Endothelial cell (in vitro differentiated cells): ENCODE measurements around the gene SRC. TPM values are rescaled to one million over a fixed set of nuclear protein-coding genes. Genes with fewer than 3 reads are reported as not detected.
A peak's percentile ranks its signal among the peaks of the same experiment; 100 is the strongest.

Experiments
- DNase-seq: peaks from one replicate; pipeline ENCODE4 v3.0.0; 2021; ENCODE audit warnings: low spot score
- H3K27ac Mint-ChIP-seq: one replicate; pipeline ENCODE4 v1.8.0; 2021; ENCODE audit warnings: mixed read lengths, inconsistent platforms; ENCODE audit not compliant: unreplicated experiment
- H3K27me3 Mint-ChIP-seq: one replicate; pipeline ENCODE4 v1.8.0; 2021; ENCODE audit warnings: mild to moderate bottlenecking, moderate library complexity, mixed read lengths, inconsistent platforms; ENCODE audit not compliant: unreplicated experiment
- H3K36me3 Mint-ChIP-seq: one replicate; pipeline ENCODE4 v1.8.0; 2021; ENCODE audit warnings: mild to moderate bottlenecking, low read depth, mixed read lengths, inconsistent platforms; ENCODE audit not compliant: unreplicated experiment
- H3K4me1 Mint-ChIP-seq: one replicate; pipeline ENCODE4 v1.8.0; 2021; ENCODE audit warnings: mild to moderate bottlenecking, mixed read lengths, inconsistent platforms; ENCODE audit not compliant: unreplicated experiment
- H3K4me3 Mint-ChIP-seq: one replicate; pipeline ENCODE4 v1.8.0; 2021; ENCODE audit warnings: mild to moderate bottlenecking, mixed read lengths, inconsistent platforms; ENCODE audit not compliant: unreplicated experiment
- H3K9me3 Mint-ChIP-seq: one replicate; pipeline ENCODE4 v1.8.0; 2021; ENCODE audit warnings: mixed read lengths, inconsistent platforms; ENCODE audit not compliant: unreplicated experiment
- total RNA-seq: library from RNA; stranded (reverse); fragmentation: NEBNext Ultra II Directional; extraction: Animal tissue kit (Norgen Biotek cat#: 25700); gene quantifications from one replicate; pipeline ENCODE4 v1.2.1, GENCODE V29; 2021; ENCODE audit not compliant: unreplicated experiment
- TF ChIP-seq, protein P1 (sequence below): fragments of 200-600 bp; sonication (generic); IDR thresholded peaks from one replicate; pipeline ENCODE4 v1.5.0; 2021; ENCODE audit warnings: antibody characterized with exemption; ENCODE audit not compliant: unreplicated experiment

SRC gene
- total RNA-seq, 1 donor from 2014 or later, result 60.8 TPM

GRCh38 chr20:37417617-37418467 lies 71.9 kb downstream of the SRC start:
- peaks cover 61% of the 10 kb centered on the region for H3K4me1 Mint-ChIP-seq
- DNase-seq, result no peak
- TF ChIP-seq, protein P1, sequence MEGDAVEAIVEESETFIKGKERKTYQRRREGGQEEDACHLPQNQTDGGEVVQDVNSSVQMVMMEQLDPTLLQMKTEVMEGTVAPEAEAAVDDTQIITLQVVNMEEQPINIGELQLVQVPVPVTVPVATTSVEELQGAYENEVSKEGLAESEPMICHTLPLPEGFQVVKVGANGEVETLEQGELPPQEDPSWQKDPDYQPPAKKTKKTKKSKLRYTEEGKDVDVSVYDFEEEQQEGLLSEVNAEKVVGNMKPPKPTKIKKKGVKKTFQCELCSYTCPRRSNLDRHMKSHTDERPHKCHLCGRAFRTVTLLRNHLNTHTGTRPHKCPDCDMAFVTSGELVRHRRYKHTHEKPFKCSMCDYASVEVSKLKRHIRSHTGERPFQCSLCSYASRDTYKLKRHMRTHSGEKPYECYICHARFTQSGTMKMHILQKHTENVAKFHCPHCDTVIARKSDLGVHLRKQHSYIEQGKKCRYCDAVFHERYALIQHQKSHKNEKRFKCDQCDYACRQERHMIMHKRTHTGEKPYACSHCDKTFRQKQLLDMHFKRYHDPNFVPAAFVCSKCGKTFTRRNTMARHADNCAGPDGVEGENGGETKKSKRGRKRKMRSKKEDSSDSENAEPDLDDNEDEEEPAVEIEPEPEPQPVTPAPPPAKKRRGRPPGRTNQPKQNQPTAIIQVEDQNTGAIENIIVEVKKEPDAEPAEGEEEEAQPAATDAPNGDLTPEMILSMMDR, result no peak

GRCh38 chr20:37418591-37419109 lies 72.7 kb downstream of the SRC start:
- Mint-ChIP-seq H3K36me3 (peaks cover 14% of the 10 kb centered on the region), H3K4me1 (peaks cover 64% of the 10 kb centered on the region)

More at GRCh38 chr20:37417617-37418467, 71.9 kb downstream of the SRC start:
- Mint-ChIP-seq H3K27me3 (peaks cover 33% of the 10 kb centered on the region), H3K9me3 (no peaks in the 10 kb centered on the region), H3K27ac (no peak overlapping the region), H3K4me3 (no peak overlapping the region), H3K36me3 (peaks cover 14% of the 10 kb centered on the region)

DNA sequence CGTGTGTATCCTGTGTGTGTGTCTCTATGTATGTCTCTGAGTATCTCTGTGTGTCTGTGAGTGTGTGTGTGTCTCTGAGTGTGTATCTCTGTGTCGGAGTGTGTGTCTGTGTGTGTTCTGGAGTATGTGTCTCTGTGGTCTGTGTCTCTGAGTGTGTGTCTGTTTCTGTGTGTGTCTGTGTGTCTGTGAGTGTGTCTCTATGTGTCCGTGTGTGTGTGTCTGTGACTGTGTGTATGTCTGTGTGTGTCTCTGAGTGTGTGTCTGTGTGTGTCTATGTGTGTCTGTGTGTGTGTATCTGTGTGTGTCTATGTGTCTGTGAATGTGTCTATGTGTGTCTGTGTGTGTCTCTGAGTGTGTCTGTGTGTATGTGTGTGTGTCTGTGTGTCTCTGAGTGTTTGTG lies 73.4 kb downstream of the SRC start:
- Mint-ChIP-seq H3K27me3 (peaks cover 30% of the 10 kb centered on the region), H3K4me3 (no peak overlapping the region), H3K36me3 (peaks cover 14% of the 10 kb centered on the region), H3K27ac (no peak overlapping the region), H3K9me3 (no peaks in the 10 kb centered on the region), H3K4me1 (peaks cover 64% of the 10 kb centered on the region)
- DNase-seq, result no peak
- TF ChIP-seq, protein P1, result no peak

More at GRCh38 chr20:37418591-37419109, 72.7 kb downstream of the SRC start:
- peaks cover 32% of the 10 kb centered on the region for H3K27me3 Mint-ChIP-seq
- no peak overlapping the region for H3K27ac Mint-ChIP-seq
- H3K4me3 Mint-ChIP-seq, result no peak overlapping the region
- TF ChIP-seq, protein P1, result no peak
- H3K9me3 Mint-ChIP-seq, result no peaks in the 10 kb centered on the region
- DNase-seq, result no peak

DNA sequence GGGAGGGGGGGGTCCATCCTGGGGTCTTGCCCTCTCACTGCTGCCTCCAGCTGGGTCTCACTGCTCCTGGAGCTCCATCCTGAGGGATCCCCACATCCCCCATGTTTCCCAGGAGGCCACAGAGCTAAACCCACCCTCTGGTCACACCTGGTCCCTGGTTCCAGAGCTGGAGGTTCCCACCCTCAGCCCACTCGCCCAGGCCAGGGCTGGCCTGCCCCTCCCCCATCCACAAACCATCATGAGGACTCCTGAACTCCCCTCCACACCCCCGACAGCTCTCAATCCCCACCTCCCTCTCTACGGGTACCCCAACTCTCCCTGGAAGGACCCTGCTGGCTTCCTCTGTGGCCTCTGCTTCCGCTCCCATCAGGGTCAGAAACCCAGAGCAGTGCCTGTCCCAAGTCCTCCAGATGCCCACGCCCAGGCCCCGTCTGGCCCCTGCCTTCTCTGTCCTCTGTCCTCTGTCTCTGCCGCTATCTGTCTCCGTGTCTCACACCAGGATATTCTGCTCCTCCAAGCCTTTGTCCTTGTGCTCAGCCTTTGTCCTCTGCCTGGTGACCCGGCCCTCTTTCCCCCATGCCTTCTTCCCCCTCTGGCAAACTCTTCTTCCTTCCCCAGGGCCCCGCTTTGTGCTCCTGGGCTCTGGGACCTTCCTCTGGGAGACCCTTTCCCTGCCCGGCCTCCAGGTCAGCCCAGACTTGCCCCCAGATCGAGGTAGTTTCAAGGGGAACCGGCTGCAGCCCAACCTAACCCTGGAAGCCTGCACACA lies 74.0 kb downstream of the SRC start:
- no peak overlapping the region for H3K27ac Mint-ChIP-seq
- DNase-seq, result no peak
- H3K4me3 Mint-ChIP-seq, result peak overlapping the region; percentile 22
- peaks cover 60% of the 10 kb centered on the region for H3K4me1 Mint-ChIP-seq
- peaks cover 30% of the 10 kb centered on the region for H3K27me3 Mint-ChIP-seq
- no peaks in the 10 kb centered on the region for H3K9me3 Mint-ChIP-seq
- TF ChIP-seq, protein P1, result no peak
- peaks cover 14% of the 10 kb centered on the region for H3K36me3 Mint-ChIP-seq
